Gastroesophageal sphincter (tissue), 4 donors: ENCODE data around the gene AIFM3. TPM values are rescaled to one million over a fixed set of nuclear protein-coding genes. Genes with fewer than 3 reads are reported as not detected.

Experiments
- ATAC-seq: fragments of 150-250 bp; one replicate; pipeline ENCODE4 v1.9.1; 2016; ENCODE audit warnings: mild to moderate bottlenecking, moderate library complexity
- H3K27ac ChIP-seq, 4 donors: fragments of 200-600 bp; sonication (generic) in 3 of 4; 1 replicate in 3 of 4; 2 replicates in 1 of 4; pipeline ENCODE4 v1.5.1; 2016 to 2019
- H3K27me3 ChIP-seq: fragments of 200-600 bp; sonication (generic); one replicate; pipeline ENCODE4 v1.5.1; 2019
- H3K36me3 ChIP-seq, 2 donors: fragments of 200-600 bp; sonication (generic); one replicate each; pipeline ENCODE4 v1.5.1; 2019; ENCODE audit warnings: control low read depth in 1 of 2
- H3K4me1 ChIP-seq, 3 donors: fragments of 200-600 bp; sonication (generic); 1 replicate in 2 of 3; 2 replicates in 1 of 3; pipeline ENCODE4 v1.5.1; 2016 to 2019; ENCODE audit warnings: control low read depth in 2 of 3
- H3K4me3 ChIP-seq, 2 donors: fragments of 200-600 bp; sonication (generic); one replicate each; pipeline ENCODE4 v1.5.1; 2019; ENCODE audit warnings: mild to moderate bottlenecking in 1 of 2, moderate library complexity in 1 of 2
- H3K9me3 ChIP-seq, 3 donors: fragments of 200-600 bp; sonication (generic); one replicate each; pipeline ENCODE4 v1.5.1; 2017 to 2019; ENCODE audit warnings: control low read depth in 2 of 3
- EP300 ChIP-seq: sonication (generic); formaldehyde crosslinking; IDR thresholded peaks from one replicate; pipeline ENCODE4 v1.6.1; 2017; ENCODE audit warnings: antibody characterized with exemption, mild to moderate bottlenecking
- POLR2A ChIP-seq, 2 donors: fragments of 450-650 bp; IDR thresholded peaks; one replicate each; pipeline ENCODE4 v1.6.1; 2017; ENCODE audit warnings: antibody characterized with exemption in 2 of 2, mild to moderate bottlenecking in 2 of 2, moderate library complexity in 1 of 2
- POLR2AphosphoS5 ChIP-seq: sonication (generic); formaldehyde crosslinking; IDR thresholded peaks from one replicate; pipeline ENCODE4 v1.6.1; 2017; ENCODE audit warnings: antibody characterized with exemption
- WGBS, 2 donors: methylation state at CpG; one replicate each; pipeline ENCODE4 v1.1.5; 2018; ENCODE audit warnings: low coverage in 1 of 2; 5-methylcytosine and 5-hydroxymethylcytosine counted together
- total RNA-seq, 4 donors: library from RNA; depleted of rRNA; stranded (reverse); fragments of >200 nt; gene quantifications; one replicate each; pipeline ENCODE4 v1.1.0, GENCODE V29; 2016
- TF ChIP-seq, protein P1 (sequence below), 4 experiments: fragments of 200-600 bp in 2 of 4; fragments of 450-650 bp in 2 of 4; sonication (generic) in 1 of 4; IDR thresholded peaks; one replicate each; pipeline ENCODE4 v1.5.1; 2017 to 2019; ENCODE audit warnings: antibody characterized with exemption in 4 of 4, mild to moderate bottlenecking in 2 of 4, moderate library complexity in 2 of 4

The AIFM3 gene, protein sequence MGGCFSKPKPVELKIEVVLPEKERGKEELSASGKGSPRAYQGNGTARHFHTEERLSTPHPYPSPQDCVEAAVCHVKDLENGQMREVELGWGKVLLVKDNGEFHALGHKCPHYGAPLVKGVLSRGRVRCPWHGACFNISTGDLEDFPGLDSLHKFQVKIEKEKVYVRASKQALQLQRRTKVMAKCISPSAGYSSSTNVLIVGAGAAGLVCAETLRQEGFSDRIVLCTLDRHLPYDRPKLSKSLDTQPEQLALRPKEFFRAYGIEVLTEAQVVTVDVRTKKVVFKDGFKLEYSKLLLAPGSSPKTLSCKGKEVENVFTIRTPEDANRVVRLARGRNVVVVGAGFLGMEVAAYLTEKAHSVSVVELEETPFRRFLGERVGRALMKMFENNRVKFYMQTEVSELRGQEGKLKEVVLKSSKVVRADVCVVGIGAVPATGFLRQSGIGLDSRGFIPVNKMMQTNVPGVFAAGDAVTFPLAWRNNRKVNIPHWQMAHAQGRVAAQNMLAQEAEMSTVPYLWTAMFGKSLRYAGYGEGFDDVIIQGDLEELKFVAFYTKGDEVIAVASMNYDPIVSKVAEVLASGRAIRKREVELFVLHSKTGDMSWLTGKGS
- 1 to 10 TPM in 2 of 4 donors, under 1 TPM in 1, not detected in 1; 0.27 to 3.2 (median 2.0) TPM for total RNA-seq

DNA sequence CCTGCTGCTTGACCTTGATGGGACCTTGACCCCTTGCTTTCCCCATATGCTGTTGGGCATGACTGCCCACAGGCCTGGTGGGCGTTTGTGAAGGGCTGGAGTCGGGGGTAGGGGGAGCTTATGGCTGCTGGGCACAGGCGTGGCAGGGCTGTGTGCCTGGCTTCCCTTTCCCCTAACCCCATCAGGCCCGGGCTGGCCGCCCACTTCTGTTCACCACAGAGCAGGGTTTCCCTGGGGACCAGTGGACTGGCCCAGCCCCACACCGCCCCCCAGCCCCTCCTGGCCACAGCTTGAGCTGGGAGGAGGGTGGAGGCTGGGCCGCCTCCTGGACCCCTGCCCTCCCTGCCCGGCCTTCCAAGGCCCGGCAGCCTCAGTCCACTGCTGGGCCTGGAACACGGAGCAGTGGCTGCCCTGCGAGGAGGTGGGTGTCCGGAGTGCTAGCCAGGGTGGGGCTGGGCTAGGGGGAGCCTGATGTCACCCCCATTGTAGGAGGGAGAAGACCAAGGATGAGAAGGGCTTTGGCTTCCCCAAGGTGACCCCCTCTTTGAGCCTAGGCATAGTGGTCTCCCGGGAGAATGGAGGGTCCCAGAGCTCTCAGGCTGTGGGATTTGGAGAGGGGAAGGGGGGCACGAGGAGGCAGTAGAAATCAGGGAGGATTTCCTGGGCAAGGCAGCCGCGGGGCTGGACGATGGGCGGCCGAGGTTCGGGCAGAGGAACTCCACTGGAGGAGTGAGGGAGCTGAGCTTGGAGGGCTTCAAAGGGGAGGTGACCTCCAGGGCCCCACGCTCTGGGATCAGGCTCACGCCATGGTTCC lies at the start of gene AIFM3:
AIFM3 (plus strand) TSS at position 373 of the 814 bp plus-strand sequence. CDS start 690 bp downstream, outside the sequence.
- peaks cover 0 to 20% (median 3%) of the 10 kb centered on the region in 3 donors for H3K4me1 ChIP-seq
- no peak within 1 kb of the TSS for H3K4me3 ChIP-seq
- WGBS, 2 donors: 62 to 73% methylated on average over 4 to 5 of the region's 22 CpGs
- no peak within 1 kb of the TSS for H3K27ac ChIP-seq
- no peaks in the 10 kb centered on the region for H3K9me3 ChIP-seq
- peaks cover 29% of the 10 kb centered on the region for H3K27me3 ChIP-seq
- TF ChIP-seq POLR2AphosphoS5 (no peak), POLR2A (IDR thresholded peaks at IDR 0.05) (no peak), EP300 (no peak)
- TF ChIP-seq, protein P1, sequence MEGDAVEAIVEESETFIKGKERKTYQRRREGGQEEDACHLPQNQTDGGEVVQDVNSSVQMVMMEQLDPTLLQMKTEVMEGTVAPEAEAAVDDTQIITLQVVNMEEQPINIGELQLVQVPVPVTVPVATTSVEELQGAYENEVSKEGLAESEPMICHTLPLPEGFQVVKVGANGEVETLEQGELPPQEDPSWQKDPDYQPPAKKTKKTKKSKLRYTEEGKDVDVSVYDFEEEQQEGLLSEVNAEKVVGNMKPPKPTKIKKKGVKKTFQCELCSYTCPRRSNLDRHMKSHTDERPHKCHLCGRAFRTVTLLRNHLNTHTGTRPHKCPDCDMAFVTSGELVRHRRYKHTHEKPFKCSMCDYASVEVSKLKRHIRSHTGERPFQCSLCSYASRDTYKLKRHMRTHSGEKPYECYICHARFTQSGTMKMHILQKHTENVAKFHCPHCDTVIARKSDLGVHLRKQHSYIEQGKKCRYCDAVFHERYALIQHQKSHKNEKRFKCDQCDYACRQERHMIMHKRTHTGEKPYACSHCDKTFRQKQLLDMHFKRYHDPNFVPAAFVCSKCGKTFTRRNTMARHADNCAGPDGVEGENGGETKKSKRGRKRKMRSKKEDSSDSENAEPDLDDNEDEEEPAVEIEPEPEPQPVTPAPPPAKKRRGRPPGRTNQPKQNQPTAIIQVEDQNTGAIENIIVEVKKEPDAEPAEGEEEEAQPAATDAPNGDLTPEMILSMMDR (IDR thresholded peaks at IDR 0.05): no peak
- H3K36me3 ChIP-seq: no peaks in the 10 kb centered on the region
- ATAC-seq: no peak

DNA sequence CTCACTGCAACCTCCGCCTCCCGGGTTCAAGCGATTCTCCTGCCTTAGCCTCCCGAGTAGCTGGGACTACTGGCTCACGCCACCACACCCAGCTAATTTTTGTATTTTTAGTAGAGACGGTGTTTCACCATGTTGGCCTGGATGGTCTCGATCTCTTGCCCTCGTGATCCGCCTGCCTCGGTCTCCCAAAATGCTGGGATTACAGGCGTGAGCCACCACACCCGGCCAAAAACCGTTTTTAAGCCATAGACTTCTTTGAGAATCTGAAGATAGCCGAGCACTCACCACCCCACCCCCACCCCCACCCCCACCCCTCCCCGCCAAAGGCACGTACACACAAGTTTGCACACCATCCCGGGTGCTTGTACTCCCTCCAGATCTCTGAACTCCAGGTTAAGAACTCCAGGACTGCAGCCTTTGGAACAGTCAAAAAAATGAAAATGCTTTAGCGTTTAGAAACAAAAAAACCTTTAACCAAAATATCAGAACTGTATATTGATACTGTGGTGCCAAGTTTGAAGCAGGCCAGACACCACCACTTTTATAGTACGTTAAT lies 48.3 kb upstream of the AIFM3 start:
- Histone ChIP-seq H3K27ac (peak overlapping the region in 3 of 4 donors; percentile 89 to 100 (median 97)), H3K36me3 (no peaks in the 10 kb centered on the region), H3K4me1 (peaks cover 0 to 57% (median 11%) of the 10 kb centered on the region in 3 donors), H3K27me3 (no peaks in the 10 kb centered on the region), H3K4me3 (peak overlapping the region; percentile 73 to 95), H3K9me3 (no peaks in the 10 kb centered on the region)
- no peak for TF ChIP-seq EP300
- WGBS, 2 donors: 0 to 1% methylated on average over 3 to 12 of the region's 19 CpGs
- no peak for ATAC-seq

DNA sequence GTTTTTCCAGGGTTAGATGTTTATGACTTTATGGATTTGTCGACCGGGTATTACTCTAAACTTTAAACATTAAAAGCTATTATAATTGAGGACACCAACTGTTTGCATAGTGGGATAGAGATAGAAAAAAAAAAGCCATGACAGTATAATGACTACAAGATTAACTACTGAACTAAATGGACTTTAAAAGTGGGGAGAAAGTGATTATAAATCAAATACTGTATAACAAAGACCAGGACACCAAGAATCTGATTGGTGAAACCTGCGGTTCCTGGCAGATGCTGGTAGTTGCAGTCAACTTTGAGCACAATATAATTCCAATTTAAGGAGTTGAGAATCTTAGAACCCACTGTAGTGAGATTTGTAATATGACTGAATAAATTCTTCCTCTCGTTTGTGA lies 47.3 kb upstream of the AIFM3 start:
- peaks cover 0 to 67% (median 11%) of the 10 kb centered on the region in 3 donors for H3K4me1 ChIP-seq
- H3K9me3 ChIP-seq: no peaks in the 10 kb centered on the region
- no peaks in the 10 kb centered on the region for H3K27me3 ChIP-seq
- H3K27ac ChIP-seq: peak overlapping the region in 3 of 4 donors; percentile 51 to 100 (median 58)
- 5 to 8% methylated on average over 4 of the region's 4 CpGs for WGBS, 2 donors
- no peak for ATAC-seq
- peak overlapping the region; percentile 73 to 95 for H3K4me3 ChIP-seq
- no peak for TF ChIP-seq EP300
- TF ChIP-seq, protein P1 (IDR thresholded peaks at IDR 0.05): no peak
- TF ChIP-seq POLR2AphosphoS5: no peak
- no peak for TF ChIP-seq POLR2A (IDR thresholded peaks at IDR 0.05)
- no peaks in the 10 kb centered on the region for H3K36me3 ChIP-seq

DNA sequence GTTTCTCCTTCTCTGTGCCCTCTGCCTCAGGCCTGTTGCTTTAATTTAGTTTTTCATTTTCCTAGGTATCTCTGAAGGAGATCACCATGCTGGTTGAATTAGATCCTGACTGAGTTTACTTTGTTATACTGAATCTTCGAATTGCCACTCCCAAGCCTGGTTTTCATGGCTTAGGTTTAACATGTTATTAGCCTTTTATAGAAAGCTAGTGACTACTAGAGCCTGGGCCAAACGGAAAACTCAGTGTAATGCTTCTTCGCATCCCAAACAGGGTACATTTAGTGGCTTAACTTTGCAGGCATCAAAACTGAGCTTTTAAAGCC lies 46.2 kb upstream of the AIFM3 start:
- Histone ChIP-seq H3K4me3 (peak overlapping the region; percentile 73 to 95), H3K36me3 (no peaks in the 10 kb centered on the region), H3K9me3 (no peaks in the 10 kb centered on the region), H3K4me1 (peaks cover 0 to 78% (median 11%) of the 10 kb centered on the region in 3 donors), H3K27me3 (no peaks in the 10 kb centered on the region), H3K27ac (peak overlapping the region in 3 of 4 donors; percentile 51 to 100 (median 58))
- ATAC-seq: no peak
- TF ChIP-seq, protein P1 (IDR thresholded peaks at IDR 0.05): no peak
- TF ChIP-seq POLR2A (IDR thresholded peaks at IDR 0.05): no peak
- TF ChIP-seq POLR2AphosphoS5: no peak
- TF ChIP-seq EP300: no peak
- WGBS, 2 donors: 22 to 23% methylated on average over 3 of the region's 3 CpGs

DNA sequence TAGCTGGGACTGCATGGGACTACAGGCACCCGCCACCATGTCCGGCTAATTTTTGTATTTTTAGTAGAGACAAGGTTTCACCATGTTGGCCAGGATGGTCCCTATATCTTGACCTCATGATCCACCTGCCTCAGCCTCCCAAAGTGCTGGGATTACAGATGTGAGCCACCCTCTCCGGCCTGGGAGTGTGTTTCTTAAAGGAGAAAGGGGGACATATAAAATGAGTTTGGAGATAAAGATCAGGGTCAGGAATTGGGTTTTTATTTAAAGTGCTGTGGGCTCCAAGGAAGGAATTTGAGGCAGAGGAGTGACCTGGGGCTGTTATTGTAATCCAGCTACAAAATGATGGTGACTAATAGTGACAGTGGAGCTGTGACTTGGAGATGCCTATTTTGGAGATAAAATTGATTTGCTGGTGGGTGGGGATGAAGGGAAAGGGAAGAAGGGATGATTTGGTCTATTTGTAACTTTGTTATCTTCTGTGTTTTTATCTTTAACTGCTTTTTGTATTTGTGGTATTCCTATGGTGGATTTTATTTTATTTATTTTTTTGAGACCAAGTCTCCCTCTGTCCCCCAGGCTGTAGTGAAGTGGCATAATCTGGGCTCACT lies 44.8 kb upstream of the AIFM3 start:
- 0 to 58% methylated on average over 1 to 3 of the region's 3 CpGs for WGBS, 2 donors

More for the DNA sequence above, 44.8 kb upstream of the AIFM3 start:
- no peak for TF ChIP-seq POLR2AphosphoS5
- TF ChIP-seq POLR2A (IDR thresholded peaks at IDR 0.05): no peak
- TF ChIP-seq, protein P1 (IDR thresholded peaks at IDR 0.05): no peak
- TF ChIP-seq EP300: no peak
- no peaks in the 10 kb centered on the region for H3K9me3 ChIP-seq
- no peak for ATAC-seq
- no peak overlapping the region for H3K27ac ChIP-seq
- H3K27me3 ChIP-seq: no peaks in the 10 kb centered on the region
- peaks cover 0 to 82% (median 18%) of the 10 kb centered on the region in 3 donors for H3K4me1 ChIP-seq
- no peaks in the 10 kb centered on the region for H3K36me3 ChIP-seq
- no peak overlapping the region for H3K4me3 ChIP-seq
